ENCODE data around the gene SPHKAP. TPM values are rescaled to one million over a fixed set of nuclear protein-coding genes. Genes with fewer than 3 reads are reported as not detected.

Gene SPHKAP
- total RNA-seq, 1 experiment from 2014 or later, result not detected

DNA sequence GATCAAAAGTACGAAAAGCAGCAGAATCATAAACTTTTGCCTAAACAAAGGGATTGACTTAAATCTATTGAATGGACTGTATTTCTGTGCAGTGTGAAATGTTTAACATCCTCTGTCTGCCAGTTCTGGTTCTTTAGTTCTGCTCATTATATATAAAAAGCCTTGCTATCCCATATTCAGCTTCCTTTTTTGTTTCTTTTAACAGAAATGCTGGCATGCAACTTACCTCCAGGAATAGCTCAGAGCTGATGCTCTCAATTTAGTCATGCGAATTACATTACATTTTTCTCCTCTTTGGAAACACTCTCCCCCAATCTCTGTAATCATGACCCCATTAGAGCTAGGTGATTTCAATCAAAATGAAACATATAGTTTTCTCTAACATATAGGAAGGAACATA lies 73.6 kb downstream of the SPHKAP start:
- H3K36me3 Mint-ChIP-seq (ENCODE audit: insufficient read depth, unreplicated experiment), result no peaks in the 10 kb centered on the region
- no peaks in the 10 kb centered on the region for H3K27me3 ChIP-seq (replicated peaks; ENCODE audit: control insufficient read depth, insufficient read depth, low read length)
- POLR2A ChIA-PET, result no interaction called here
- TF ChIP-seq, protein P1, sequence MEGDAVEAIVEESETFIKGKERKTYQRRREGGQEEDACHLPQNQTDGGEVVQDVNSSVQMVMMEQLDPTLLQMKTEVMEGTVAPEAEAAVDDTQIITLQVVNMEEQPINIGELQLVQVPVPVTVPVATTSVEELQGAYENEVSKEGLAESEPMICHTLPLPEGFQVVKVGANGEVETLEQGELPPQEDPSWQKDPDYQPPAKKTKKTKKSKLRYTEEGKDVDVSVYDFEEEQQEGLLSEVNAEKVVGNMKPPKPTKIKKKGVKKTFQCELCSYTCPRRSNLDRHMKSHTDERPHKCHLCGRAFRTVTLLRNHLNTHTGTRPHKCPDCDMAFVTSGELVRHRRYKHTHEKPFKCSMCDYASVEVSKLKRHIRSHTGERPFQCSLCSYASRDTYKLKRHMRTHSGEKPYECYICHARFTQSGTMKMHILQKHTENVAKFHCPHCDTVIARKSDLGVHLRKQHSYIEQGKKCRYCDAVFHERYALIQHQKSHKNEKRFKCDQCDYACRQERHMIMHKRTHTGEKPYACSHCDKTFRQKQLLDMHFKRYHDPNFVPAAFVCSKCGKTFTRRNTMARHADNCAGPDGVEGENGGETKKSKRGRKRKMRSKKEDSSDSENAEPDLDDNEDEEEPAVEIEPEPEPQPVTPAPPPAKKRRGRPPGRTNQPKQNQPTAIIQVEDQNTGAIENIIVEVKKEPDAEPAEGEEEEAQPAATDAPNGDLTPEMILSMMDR (IDR thresholded peaks at IDR 0.05; ENCODE audit: insufficient read depth in 1 of 2, low read depth in 1 of 2, low read length in 1 of 2, severe bottlenecking in 1 of 2, unreplicated experiment in 1 of 2), result no peak
- H3K4me1 Mint-ChIP-seq (ENCODE audit: low read depth, unreplicated experiment), result no peaks in the 10 kb centered on the region
- H3K4me3 ChIP-seq (ENCODE audit: low read depth, low read length), result no peak overlapping the region
- no peaks in the 10 kb centered on the region for H3K9me3 ChIP-seq
- no peaks in the 10 kb centered on the region for H3K4me1 ChIP-seq
- DNase-seq, result no peak
- H3K9me3 Mint-ChIP-seq (ENCODE audit: unreplicated experiment), result no peaks in the 10 kb centered on the region
- H3K4me3 Mint-ChIP-seq (ENCODE audit: unreplicated experiment), result no peak overlapping the region
- no peak overlapping the region for H3K27ac Mint-ChIP-seq (ENCODE audit: unreplicated experiment)
- peaks cover 3% of the 10 kb centered on the region for H3K27me3 Mint-ChIP-seq (ENCODE audit: insufficient read depth, unreplicated experiment)
- BruUV-seq (replicated peaks), result no TSS peak
- CTCF ChIA-PET, result no interaction called here
- intact Hi-C loops (cut with micrococcal nuclease; ENCODE audit: unreplicated experiment), result no loop called here
- no peaks in the 10 kb centered on the region for H3K36me3 ChIP-seq (ENCODE audit: control insufficient read depth, insufficient read depth, low read length)

DNA sequence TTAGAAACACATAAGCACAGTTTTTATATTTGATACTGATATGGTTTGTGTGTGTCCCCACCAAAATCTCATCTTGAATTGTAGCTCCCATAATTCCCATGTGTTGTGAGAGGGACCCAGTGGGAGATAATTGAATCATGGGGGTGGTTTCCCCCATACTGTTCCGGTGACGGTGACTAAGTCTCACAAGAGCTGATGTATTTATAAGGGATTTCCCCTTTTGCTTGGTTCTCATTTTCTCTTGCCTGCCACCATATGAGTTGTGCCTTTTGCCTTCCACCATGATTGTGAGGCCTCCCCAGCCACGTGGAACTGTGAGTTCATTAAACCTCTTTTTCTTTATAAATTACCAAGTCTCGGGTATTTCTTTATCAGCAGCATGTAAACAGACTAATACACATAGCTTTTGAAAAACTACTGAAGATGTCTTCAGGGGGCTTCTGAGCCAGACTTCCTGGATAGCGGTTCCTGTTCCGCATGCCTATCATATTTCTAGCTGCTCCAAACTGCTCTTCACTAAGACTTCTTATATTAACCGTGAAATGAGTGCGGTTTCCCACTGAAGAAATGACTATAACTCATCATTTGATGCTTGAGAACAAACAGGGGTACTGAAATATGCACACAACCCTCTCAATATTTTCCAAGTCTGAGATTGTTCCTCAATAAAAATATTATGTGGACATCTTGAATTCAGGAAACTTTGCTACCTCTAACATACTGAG lies 75.8 kb downstream of the SPHKAP start:
- TF ChIP-seq, protein P1 (IDR thresholded peaks at IDR 0.05; ENCODE audit: insufficient read depth in 1 of 2, low read depth in 1 of 2, low read length in 1 of 2, severe bottlenecking in 1 of 2, unreplicated experiment in 1 of 2), result no peak
- no peak overlapping the region for H3K27ac Mint-ChIP-seq (ENCODE audit: unreplicated experiment)
- intact Hi-C loops (cut with micrococcal nuclease; ENCODE audit: unreplicated experiment), result no loop called here
- Histone ChIP-seq H3K9me3 (no peaks in the 10 kb centered on the region), H3K4me1 (no peaks in the 10 kb centered on the region), H3K36me3 (ENCODE audit: control insufficient read depth, insufficient read depth, low read length) (no peaks in the 10 kb centered on the region), H3K4me3 (ENCODE audit: low read depth, low read length) (no peak overlapping the region), H3K27me3 (replicated peaks; ENCODE audit: control insufficient read depth, insufficient read depth, low read length) (no peaks in the 10 kb centered on the region)
- no peaks in the 10 kb centered on the region for H3K36me3 Mint-ChIP-seq (ENCODE audit: insufficient read depth, unreplicated experiment)
- no peaks in the 10 kb centered on the region for H3K4me1 Mint-ChIP-seq (ENCODE audit: low read depth, unreplicated experiment)
- POLR2A ChIA-PET, result no interaction called here
- no peaks in the 10 kb centered on the region for H3K9me3 Mint-ChIP-seq (ENCODE audit: unreplicated experiment)
- no peak for DNase-seq
- H3K27me3 Mint-ChIP-seq (ENCODE audit: insufficient read depth, unreplicated experiment), result peaks cover 7% of the 10 kb centered on the region
- H3K4me3 Mint-ChIP-seq (ENCODE audit: unreplicated experiment), result no peak overlapping the region
- no TSS peak for BruUV-seq (replicated peaks)
- CTCF ChIA-PET, result no interaction called here

DNA sequence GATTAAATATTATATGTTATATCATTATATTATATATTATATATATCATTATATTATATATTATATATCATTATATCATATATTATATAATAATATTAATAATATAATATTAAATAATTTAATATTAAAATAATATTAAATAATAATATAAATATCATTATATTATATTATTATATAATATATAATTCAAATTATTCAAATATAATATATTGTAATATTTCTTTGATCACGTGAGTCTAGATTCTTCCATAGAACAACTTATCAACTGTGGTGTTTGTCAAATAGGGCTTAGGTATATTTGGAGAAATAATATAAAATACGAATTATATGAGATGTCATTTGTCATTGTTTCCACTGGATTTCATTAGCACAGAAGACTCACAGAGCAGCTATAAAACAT lies 77.3 kb downstream of the SPHKAP start:
- Mint-ChIP-seq H3K36me3 (ENCODE audit: insufficient read depth, unreplicated experiment) (no peaks in the 10 kb centered on the region), H3K4me1 (ENCODE audit: low read depth, unreplicated experiment) (no peaks in the 10 kb centered on the region), H3K27me3 (ENCODE audit: insufficient read depth, unreplicated experiment) (peaks cover 7% of the 10 kb centered on the region), H3K4me3 (ENCODE audit: unreplicated experiment) (no peak overlapping the region), H3K27ac (ENCODE audit: unreplicated experiment) (no peak overlapping the region), H3K9me3 (ENCODE audit: unreplicated experiment) (no peaks in the 10 kb centered on the region)
- Histone ChIP-seq H3K27me3 (replicated peaks; ENCODE audit: control insufficient read depth, insufficient read depth, low read length) (no peaks in the 10 kb centered on the region), H3K4me3 (ENCODE audit: low read depth, low read length) (no peak overlapping the region), H3K4me1 (no peaks in the 10 kb centered on the region), H3K36me3 (ENCODE audit: control insufficient read depth, insufficient read depth, low read length) (no peaks in the 10 kb centered on the region), H3K9me3 (no peaks in the 10 kb centered on the region)
- ChIA-PET CTCF (no interaction called here), POLR2A (no interaction called here)
- TF ChIP-seq, protein P1 (IDR thresholded peaks at IDR 0.05; ENCODE audit: insufficient read depth in 1 of 2, low read depth in 1 of 2, low read length in 1 of 2, severe bottlenecking in 1 of 2, unreplicated experiment in 1 of 2), result no peak
- no peak for DNase-seq
- BruUV-seq (replicated peaks), result no TSS peak
- intact Hi-C loops (cut with micrococcal nuclease; ENCODE audit: unreplicated experiment), result no loop called here

Measured in Caco-2 (cell line).